Endometrium (tissue), 2 donors: Measurements from ENCODE around the gene LRRC37A3.
"Not testable (repeated sequence)": the region's sequence is repeated elsewhere in the genome, so short reads cannot be mapped to it uniquely, and the experiment has no call there.

Source experiments
- FAIRE-seq: peaks from 2 replicates; lab custom pipeline; 2012; peaks lifted over from hg19 to GRCh38; lab: Jason Lieb, UNC
- donor health status: control.
- donor health status: control.

LRRC37A3 gene

DNA sequence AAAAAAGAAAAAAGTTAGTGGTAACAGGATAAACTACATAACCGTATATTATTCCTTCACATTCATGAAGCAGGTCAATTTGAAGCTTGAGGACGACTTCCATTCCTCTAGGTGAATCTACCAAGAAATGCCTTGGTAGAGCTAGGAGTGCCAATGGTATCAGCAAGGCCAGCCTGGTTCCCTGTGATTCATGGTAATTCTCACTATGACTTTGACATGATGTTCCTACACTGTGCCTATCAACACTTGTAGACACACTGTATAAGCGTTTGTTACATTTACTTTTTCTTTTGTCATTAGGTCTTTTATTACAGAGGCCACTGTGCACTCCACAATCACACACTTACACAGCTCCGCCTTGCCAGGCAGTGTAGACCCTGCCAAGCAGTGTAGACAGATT lies 7.2 kb upstream of the LRRC37A3 start:
- not testable (repeated sequence) for FAIRE-seq

DNA sequence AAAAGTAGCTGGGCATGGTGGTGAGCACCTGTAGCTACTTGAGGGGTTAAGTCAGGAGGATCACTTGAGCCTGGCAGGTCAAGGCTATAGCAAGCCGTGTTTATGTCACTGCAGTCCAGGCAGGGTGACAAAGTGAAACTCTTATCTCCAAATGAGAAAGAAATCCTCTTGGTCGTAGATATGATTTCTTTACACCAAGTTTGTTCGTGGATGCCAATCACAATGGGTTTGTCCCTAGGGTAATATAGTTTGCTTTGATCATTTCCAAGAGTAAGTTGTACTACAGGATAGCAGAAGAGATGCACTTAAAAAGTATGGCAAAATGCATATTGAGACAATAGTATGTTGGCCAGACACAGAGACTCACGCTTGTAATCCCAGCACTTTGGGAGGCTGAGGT lies 6.0 kb upstream of the LRRC37A3 start:
- FAIRE-seq: not testable (repeated sequence)

DNA sequence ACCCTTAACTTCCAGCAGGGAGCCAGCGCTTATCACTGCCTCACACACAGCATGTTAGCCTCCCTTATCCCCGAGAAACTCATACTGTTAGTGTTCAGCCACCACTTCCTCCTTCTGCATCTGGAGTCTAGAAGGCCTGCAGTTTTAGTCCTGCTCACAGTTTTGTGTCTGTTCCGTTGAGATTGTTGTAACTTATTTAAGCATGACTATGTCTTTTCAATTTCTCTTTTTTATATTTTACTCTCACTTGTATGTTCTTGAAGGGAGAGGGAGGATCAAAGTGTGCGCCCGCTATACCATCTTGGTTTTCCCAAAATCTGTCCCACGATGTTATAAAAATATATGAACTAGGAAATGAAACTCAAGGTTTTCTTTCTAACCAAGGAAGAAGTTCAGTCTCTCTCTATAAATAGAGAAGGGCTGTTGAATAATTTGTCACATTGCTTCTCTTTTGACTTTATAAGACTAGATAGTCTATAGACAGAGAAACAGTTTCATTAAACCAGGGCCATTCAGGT lies 3.8 kb upstream of the LRRC37A3 start:
- FAIRE-seq: not testable (repeated sequence)

DNA sequence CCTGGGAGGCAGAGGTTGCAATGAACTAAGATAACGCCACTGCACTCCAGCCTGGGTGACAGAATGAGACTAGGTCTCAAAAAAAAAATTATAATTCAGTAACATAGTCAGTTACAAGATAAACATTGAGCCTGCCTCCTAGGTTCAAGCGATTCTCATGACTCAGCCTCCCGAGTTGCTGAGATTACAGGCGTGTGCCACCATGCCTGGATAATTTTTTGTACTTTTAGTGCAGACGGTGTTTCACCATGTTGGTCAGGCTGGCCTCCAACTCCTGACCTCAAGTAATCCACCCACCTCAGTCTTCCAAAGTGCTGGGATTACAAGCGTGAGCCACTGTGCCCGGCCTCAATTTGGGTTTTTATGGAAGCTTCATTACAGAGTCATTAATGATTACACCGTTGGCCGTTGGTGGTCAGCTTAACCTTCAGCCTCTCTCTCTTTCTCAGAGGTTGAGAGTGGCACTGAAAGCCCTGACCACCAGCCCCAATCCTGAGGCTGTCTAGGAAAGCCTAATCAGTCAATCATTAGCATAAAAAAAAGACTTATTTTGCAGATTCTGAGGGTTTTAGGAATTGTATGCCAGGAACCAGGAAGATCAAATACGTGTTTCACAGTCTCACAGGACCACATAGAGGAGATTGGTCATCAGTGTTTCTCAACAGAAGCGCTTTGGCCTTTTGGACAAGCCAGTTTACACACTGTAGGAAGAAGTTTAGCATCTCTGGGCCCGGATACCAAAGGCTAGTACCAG lies 1.3 kb upstream of the LRRC37A3 start:
- no peak for FAIRE-seq

DNA sequence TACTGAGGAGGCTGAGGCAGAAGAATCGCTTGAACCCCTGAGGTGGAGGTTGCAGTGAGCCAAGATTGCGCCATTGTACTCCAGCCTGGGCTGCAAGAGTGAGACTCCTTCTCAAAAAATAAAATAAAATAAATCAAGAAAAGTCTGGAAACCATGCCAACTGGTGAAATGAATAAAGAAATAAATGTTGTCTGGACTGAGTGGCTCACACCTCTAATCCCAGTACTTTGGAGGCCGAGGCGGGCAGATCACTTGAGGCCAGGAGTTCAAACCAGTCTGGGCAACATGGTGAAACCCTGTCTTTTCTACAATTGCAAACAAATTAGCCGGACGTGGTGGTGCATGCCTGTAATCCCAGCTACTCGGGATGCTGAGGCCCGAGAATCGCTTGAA lies 744 bp upstream of the LRRC37A3 start:
- no peak for FAIRE-seq

DNA sequence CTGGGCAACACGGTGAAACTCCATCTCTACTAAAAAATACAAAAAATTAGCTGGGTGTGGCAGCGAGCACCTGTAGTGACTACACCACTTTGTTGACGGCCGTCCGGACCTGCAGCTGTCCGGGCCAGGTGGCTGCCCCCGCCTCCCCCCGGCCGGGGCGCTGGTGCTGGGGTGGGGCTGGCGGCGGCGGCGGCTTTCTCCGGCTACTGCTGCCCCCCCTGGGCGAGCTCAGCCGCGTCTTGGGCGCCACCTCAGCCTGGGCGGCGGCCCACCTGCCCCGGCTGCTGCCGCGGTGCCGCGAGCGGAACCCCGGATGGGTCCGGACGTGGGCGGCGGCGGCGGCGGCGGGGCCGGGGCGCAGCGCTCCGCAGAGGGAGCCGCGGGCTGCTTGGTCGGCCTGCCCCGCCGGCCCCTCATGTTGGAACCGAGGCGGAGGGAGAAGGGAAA lies 413 bp downstream of the LRRC37A3 start:
- FAIRE-seq: not testable (repeated sequence)

DNA sequence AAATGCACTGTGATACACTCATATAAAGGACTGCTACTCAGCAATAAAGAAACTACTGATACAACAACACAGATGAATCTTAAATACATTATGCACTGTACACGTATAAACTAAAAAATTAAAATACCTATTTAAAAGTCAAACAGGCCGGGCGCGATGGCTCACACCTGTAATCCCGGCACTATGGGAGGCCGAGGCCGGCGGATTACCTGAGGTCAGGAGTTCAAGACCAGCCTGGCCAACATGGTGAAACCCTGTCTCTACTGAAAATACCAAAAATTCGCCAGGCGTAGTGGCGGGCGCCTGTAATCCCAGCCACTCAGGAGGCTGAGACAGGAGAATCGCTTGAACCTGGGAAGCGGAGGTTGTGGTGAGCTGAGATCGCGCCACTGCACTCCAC lies 1.7 kb downstream of the LRRC37A3 start:
- FAIRE-seq: not testable (repeated sequence)

DNA sequence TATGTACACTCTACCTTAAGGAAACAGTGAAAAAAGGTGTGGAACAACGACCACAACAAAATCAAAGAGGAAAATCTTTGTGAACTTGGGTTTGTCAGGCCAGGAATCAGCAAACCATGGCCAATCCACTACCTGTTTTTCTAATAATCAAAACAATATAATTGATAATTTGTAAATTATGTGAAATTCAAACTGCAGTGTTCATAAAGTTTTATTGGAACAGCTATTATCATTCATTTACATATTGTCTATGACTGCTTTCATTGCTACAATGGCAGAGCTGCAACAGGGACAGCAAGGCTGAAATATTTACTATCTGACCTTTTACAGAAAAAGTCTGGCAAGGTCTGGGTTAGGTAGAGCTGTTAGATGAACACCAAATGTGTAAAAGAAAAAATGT lies 4.0 kb downstream of the LRRC37A3 start:
- not testable (repeated sequence) for FAIRE-seq

DNA sequence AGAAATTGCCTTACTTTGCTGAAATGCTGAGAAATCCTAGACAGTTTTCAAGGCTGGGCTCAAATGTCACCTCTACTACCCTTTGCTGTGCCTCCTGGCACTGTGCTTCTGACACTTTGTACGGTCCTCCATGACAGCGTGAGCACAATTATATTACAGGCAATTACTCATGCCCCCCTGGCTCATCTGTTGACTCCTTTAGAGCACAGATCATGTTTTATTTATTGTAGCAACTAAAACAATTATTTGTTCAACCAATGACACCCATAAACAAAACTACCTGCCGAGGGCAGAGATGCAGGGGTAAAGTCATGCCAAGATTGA lies 9.1 kb downstream of the LRRC37A3 start:
- FAIRE-seq: not testable (repeated sequence)

DNA sequence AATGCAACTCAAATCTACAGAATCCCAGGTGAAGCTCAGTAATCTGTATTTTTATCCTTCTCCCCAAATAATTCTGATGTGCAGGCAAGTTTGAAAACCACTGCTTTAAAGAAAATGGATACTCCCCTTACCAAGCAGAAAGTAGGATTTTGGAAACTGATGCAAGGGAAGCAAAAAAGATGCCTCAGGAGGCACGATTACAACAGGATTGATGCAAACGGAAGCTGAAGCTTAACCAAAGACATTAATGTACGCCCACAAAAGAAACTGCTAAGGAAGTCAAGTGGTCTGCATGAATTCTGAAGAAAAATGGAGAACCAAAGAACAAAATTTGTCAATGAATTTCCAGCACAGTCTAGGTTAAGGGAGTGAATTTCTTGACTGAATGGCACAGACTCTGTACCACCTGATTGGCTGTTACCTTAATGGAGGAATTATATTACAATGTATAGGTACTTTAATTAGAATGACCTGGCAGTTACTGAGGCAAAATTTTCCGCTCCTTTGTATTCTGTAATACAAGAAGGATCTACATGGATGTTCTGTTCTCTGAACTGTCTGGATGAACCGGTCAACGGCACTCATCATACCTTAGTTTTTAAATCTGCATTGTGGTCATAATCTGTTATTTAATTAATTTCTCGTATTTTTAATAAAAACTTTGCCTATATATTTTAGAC lies 9.6 kb downstream of the LRRC37A3 start:
- not testable (repeated sequence) for FAIRE-seq

DNA sequence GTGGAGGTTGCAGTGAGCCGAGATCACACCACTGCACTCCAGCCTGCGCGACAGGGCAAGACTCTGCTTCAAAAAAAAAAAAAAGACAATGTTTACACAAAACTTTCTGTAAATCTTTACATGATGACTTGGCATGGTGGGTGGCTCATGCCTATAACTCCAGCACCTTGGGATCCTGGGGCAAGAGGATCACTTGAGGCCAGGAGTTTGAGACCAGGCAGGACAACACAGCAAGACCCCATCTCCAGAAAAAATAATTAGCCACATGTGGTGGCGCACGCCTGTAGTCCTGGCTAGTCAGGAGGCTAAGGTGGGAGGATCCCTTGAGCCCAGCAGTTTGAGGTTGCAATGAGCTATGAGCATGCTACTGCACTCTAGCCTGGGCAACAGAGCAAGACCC lies 15.2 kb downstream of the LRRC37A3 start:
- not testable (repeated sequence) for FAIRE-seq

DNA sequence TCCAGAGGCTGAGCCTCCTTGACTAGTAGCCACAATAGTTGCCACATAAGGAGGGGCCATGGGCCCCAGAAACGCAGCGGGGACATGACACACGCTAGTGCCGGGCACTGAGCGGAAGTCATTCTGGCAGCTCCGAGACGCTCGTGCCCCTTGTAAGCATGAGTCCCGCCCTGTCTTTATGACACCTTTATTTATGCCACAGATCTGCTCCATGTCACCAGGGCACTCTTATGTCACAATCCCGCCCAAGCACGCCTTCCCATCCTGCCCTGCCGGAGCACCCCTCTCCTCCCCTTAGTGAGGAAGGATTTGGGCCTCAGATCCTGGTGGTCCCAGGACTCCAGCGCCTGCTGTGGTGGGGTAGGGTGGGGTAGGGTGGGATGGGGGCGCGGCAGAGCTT lies 22.1 kb downstream of the LRRC37A3 start:
- FAIRE-seq: not testable (repeated sequence)

DNA sequence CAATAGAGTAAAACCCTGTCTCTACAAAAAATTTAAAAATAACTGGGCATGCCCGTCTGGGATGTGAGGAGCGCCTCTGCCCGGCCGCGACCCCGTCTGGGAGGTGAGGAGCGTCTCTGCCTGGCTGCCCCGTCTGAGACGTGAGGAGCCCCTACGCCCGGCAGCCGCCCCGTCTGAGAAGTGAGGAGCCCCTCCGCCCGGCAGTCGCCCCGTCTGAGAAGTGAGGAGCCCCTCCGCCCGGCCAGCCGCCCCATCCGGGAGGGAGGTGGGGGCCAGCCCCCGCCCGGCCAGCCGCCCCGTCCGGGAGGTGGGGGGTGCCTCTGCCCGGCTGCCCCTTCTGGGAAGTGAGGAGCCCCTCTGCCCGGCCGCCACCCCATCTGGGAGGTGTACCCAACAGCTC lies 45.1 kb downstream of the LRRC37A3 start:
- FAIRE-seq: not testable (repeated sequence)

DNA sequence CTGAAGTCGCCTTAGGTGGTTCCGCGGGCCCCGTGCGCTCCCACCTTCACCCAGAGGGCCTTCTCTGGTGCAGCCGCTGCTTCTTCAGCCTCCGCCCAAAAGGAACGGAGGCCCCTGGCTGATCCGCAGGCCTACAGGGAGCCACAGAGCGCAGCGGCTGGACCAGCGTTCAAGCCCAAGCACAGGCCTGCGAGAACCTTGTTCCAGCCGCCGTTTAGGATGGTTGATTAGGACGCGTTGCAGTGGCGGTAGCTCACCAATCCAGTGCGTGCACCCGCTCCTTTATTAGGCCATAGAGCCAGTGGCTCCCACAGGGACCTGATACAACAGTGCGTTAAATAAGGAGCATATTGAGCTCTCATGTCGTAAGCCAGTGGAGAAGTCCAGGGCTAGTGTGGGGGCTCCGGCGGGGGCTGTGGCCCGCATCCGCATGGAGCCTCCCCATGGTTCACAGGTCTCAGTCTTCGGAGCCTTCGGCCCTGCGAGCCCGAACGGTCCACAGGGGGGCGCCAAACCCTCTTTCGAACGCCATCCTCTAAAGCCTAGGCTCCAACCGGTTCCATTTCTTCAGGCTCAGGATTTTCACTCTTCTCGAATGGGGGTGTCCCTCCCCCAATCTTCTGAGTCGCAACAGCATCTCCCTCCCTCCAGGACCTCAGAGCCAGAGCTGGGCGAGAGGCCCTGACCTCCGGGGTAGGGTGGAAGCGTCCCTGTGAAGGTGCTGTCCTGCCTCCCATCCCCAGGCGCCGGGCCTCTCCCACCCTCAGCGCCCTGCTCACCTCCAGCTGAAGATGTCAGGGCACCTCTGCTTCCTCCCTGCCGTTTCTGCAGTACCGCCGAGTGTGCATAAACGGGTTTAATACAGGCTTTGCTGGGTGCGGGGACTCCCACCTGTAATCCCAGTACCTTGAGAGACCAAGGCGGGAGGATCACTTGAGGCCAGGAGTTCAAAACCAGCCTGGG lies 71.5 kb downstream of the LRRC37A3 start:
- not testable (repeated sequence) for FAIRE-seq

DNA sequence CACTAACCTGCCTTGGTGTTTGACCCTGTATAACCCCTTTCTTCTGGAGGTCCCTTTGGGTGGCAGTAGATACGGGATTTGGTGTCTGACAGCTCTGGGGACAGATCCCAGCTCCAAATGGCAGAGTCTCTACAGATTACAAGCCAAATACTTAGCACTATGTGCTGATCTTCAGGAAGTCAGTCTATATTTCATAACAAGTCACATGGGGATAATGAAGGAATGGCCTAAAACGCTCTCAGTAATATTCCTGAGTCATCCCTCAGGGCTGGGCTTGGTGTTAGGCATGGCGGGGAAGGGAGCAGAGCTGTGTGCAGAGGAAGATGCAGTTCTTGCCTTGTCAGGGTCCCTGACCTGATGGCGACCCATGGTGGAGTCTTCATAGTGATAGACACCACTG lies 72.4 kb downstream of the LRRC37A3 start:
- not testable (repeated sequence) for FAIRE-seq

DNA sequence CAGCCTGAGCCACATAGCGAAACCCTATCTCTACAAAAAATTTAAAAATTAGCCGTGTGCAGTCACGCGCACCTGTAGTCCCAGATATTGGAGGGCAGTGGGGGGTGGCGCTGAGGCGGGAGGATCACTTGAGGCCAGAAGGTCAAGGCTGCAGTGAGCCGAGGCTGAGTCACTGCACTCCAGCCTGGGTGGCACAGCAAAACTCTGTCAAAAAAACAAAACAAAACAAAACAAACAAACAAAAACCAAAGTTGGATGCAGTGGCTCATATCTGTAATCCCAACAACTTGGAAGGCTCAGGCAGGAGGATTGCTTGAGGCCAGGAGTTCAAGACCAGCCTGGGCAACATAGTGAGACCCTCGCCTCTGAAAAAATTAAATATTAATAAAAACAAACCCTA lies 75.4 kb downstream of the LRRC37A3 start:
- FAIRE-seq: not testable (repeated sequence)

DNA sequence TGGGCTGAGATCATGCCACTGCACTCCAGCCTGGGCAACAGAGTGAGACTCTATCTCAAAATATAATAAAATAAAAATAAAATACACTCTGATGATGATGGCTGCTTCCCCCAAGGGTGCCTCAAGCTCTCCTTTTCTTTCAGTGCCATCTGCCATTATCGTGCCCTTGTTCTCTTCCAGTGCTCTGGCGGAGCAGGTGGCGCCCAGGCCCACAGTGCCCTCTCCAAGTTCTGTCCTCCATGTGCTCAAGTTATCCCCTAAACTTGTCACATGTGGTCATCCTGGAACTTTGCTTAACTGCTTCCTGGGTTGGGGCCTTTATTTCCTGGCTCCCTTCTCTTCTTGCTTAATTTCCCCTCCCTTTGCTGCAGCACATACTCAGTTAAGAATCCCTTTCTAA lies 76.4 kb downstream of the LRRC37A3 start:
- FAIRE-seq: not testable (repeated sequence)

DNA sequence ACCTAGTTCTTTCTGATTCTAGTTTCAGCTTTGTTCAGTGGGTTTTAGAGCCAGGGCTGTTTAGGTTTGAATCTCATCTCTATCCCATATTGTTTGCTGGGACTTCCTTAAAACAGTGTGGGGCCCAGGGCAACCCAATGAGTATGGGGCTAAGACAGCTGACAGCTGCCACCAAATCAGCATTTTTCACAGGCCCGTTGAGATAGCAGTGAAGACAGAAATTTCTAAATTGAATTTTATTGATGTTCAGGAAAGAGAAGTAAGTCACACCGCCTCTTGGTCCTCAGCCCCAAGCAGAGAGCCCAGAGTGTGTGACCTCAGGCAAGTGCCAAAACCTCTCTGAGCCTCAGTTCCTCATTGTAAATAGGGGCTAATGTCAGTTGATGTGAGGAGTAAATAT lies 78.3 kb downstream of the LRRC37A3 start:
- FAIRE-seq: not testable (repeated sequence)

DNA sequence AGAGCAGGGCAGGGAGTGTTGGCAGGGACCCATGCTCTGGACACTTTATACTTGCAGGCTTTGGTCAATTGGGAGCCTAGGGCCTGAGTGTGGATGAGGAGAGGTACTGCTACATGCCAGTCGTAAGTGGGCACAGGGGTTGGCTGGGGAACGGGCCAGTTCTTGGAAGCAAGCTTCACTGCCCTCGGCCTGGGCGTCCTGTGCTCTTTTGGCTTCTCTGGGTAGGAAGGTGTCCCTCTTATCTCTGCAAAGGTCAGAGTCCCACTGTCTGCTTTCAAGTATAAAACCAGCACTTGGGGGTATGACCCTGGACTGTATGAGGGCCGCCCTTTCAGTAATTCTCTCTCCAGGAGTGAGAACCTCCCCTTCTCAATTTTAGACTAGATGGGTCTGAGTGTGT lies 80.8 kb downstream of the LRRC37A3 start:
- not testable (repeated sequence) for FAIRE-seq

DNA sequence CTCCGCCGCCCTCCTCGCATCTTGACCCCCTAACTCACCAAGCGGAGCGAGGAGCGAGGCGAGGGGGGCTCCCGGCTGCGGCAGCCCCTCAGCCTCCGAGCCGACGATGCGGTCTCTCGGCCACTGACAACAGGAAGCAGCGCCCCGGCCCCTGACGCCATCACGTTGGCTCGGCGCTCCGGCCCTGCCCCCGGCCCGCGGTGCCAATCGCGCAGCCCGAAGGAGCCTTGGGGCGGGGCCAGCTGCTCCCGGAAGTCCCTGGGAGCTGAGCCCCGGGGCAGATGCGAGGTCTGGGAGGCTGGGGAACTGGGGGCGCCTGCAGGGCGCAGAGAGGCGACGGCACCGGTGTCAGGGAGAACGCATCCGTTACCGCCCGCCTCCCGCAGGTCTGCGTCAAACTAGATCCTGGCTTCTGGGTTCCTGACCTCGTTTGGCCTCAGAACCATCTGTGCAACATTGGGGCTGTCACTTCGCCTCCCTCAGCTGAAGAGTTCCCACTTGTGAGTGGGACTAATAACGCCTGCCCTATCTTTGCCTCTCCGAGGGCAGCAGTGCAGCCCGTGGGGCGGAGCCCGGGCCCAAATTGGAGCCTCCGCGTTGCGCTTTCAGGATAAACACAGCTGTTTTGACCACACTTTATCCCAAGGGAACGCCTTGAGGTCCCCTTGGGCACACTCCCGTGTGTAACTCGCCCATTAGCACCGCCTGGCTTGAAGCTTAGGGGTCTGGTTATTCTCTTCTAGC lies 82.1 kb downstream of the LRRC37A3 start:
- FAIRE-seq: not testable (repeated sequence)

DNA sequence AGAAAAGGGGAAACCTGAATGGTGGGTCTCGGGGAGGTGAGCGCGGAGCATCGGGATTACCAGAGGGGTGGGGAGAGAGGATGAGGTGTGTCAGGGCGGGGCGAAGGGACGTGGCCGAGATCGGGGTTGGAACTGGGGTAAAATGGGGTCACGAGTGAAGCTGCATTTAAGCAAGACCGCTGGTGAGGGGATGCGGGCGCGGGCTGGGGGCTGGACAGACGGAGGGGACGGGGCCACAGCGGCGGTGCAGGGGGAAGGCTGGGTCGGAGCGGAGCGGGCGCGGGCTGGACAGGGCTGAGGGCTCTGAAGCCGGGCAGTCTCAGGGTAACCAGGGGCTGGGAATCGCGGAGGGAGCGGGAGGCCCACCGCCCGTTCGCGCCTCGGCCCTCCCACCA lies 82.7 kb downstream of the LRRC37A3 start:
- not testable (repeated sequence) for FAIRE-seq

DNA sequence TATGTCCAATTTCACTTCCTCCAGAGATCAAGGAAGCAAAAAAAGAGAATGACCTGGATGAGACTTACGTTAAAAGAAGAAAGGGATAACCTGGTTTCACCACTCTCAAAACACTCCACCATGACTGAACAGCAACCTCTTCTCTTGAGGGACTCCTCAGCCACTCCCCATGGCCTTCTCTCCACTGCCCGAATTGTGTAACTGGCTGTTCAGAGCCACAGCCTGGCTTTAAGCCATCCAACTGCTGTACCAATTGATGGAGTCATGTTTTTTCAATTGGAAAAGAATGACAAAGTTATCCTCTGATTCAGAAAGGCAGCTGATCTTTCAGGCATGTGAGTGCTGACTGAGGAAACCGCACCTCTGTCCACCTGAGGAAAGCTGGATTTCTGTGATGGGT lies 85.2 kb downstream of the LRRC37A3 start:
- not testable (repeated sequence) for FAIRE-seq
